ENCODE data around the gene NME4.

Gene NME4

GRCh38 chr16:370443-370842 lies 26.6 kb upstream of the NME4 start, which contains the start of gene MRPL28:
TSS of gene MRPL28 (minus strand) at chr16:370538. CDS start at chr16:370218, 320 bp downstream.
- H3K4me3 ChIP-seq (ENCODE audit: low read depth, low read length) = peak within 1 kb of the TSS; percentile 47
- no peak for TF ChIP-seq CTCF (IDR thresholded peaks at IDR 0.05; ENCODE audit: control insufficient read depth, extremely low read depth, insufficient read depth)
- peak; percentile 81 for DNase-seq (ENCODE audit: low read depth)

- DNase-seq (ENCODE audit: low read depth) = no peak
- no peak for TF ChIP-seq CTCF (IDR thresholded peaks at IDR 0.05; ENCODE audit: control insufficient read depth, extremely low read depth, insufficient read depth)
These were observed 26.0 kb upstream of the NME4 start for GRCh38 chr16:370979-371514.

GRCh38 chr16:371515-372301 lies 25.3 kb upstream of the NME4 start:
- H3K4me3 ChIP-seq (ENCODE audit: low read depth, low read length) = no peak overlapping the region
- no peak for DNase-seq (ENCODE audit: low read depth)
- no peak for TF ChIP-seq CTCF (IDR thresholded peaks at IDR 0.05; ENCODE audit: control insufficient read depth, extremely low read depth, insufficient read depth)

More at GRCh38 chr16:370979-371514, 26.0 kb upstream of the NME4 start:
- 0 out of 2 replicates have a peak overlapping the region, but pooled peaks have one; percentile 47 for H3K4me3 ChIP-seq (ENCODE audit: low read depth, low read length)

GRCh38 chr16:372302-372983 lies 24.6 kb upstream of the NME4 start:
- no peak overlapping the region for H3K4me3 ChIP-seq (ENCODE audit: low read depth, low read length)
- no peak for TF ChIP-seq CTCF (IDR thresholded peaks at IDR 0.05; ENCODE audit: control insufficient read depth, extremely low read depth, insufficient read depth)
- DNase-seq (ENCODE audit: low read depth) = no peak

- DNase-seq (ENCODE audit: low read depth) = no peak
- TF ChIP-seq CTCF (IDR thresholded peaks at IDR 0.05; ENCODE audit: control insufficient read depth, extremely low read depth, insufficient read depth) = no peak
- no peak overlapping the region for H3K4me3 ChIP-seq (ENCODE audit: low read depth, low read length)
These were observed 23.9 kb upstream of the NME4 start for GRCh38 chr16:373020-373598.

- no peak overlapping the region for H3K4me3 ChIP-seq (ENCODE audit: low read depth, low read length)
- TF ChIP-seq CTCF (IDR thresholded peaks at IDR 0.05; ENCODE audit: control insufficient read depth, extremely low read depth, insufficient read depth) = no peak
- no peak for DNase-seq (ENCODE audit: low read depth)
These were observed 23.0 kb upstream of the NME4 start for GRCh38 chr16:373848-374615.
